GM21723 (cell line): Measurements from ENCODE around the gene C22orf31.

Experiments used
- ATAC-seq: cut with Tn5 transposase; IDR thresholded peaks from one replicate; pipeline ENCODE4 v1.9.1; 2021; ENCODE audit warnings: mild to moderate bottlenecking, moderate library complexity; ENCODE audit not compliant: unreplicated experiment

The C22orf31 gene

GRCh38 chr22:29030016-29030617 is 31.5 kb downstream of the C22orf31 start:
- no peak for ATAC-seq

- no peak for ATAC-seq
These were observed 32.2 kb downstream of the C22orf31 start for GRCh38 chr22:29029202-29030000.

- ATAC-seq = no peak
These were observed 33.2 kb downstream of the C22orf31 start for GRCh38 chr22:29028468-29028867.

- ATAC-seq = no peak
These were observed 35.1 kb downstream of the C22orf31 start for GRCh38 chr22:29026579-29026978.

- no peak for ATAC-seq
These were observed 38.3 kb downstream of the C22orf31 start for GRCh38 chr22:29023172-29023796.

- ATAC-seq = no peak
These were observed 39.4 kb downstream of the C22orf31 start for GRCh38 chr22:29022101-29022817.

GRCh38 chr22:29018293-29019189 is 43.1 kb downstream of the C22orf31 start:
- no peak for ATAC-seq

GRCh38 chr22:29016067-29016938 is 45.3 kb downstream of the C22orf31 start:
- no peak for ATAC-seq

- ATAC-seq = no peak
These were observed 46.9 kb downstream of the C22orf31 start for GRCh38 chr22:29014773-29015172.

- ATAC-seq = no peak
These were observed 47.3 kb downstream of the C22orf31 start for GRCh38 chr22:29014293-29014692.

- no peak for ATAC-seq
These were observed 48.7 kb downstream of the C22orf31 start for GRCh38 chr22:29012952-29013351.

GRCh38 chr22:29012101-29012433 is 49.6 kb downstream of the C22orf31 start:
- no peak for ATAC-seq

GRCh38 chr22:29011240-29012100 is 50.2 kb downstream of the C22orf31 start:
- ATAC-seq = no peak

- no peak for ATAC-seq
These were observed 52.5 kb downstream of the C22orf31 start for GRCh38 chr22:29009148-29009547.
